GM19372 (cell line): ENCODE results near the gene NBEAL2.

ENCODE experiments used
- ATAC-seq: cut with Tn5 transposase; IDR thresholded peaks from one replicate; pipeline ENCODE4 v1.9.1; 2021; ENCODE audit warnings: mild to moderate bottlenecking, low read depth, moderate library complexity; ENCODE audit not compliant: unreplicated experiment

NBEAL2 gene

GRCh38 chr3:46943237-46944187, 36.0 kb upstream of the NBEAL2 start:
- no peak for ATAC-seq

GRCh38 chr3:46944191-46944590, 35.3 kb upstream of the NBEAL2 start:
- no peak for ATAC-seq

- no peak for ATAC-seq
Observed at GRCh38 chr3:46946416-46946815, 33.0 kb upstream of the NBEAL2 start.

GRCh38 chr3:46946856-46947545, 32.5 kb upstream of the NBEAL2 start:
- ATAC-seq = no peak

GRCh38 chr3:46947546-46947901, 31.9 kb upstream of the NBEAL2 start:
- no peak for ATAC-seq

GRCh38 chr3:46947981-46948791, 31.3 kb upstream of the NBEAL2 start:
- ATAC-seq = no peak

GRCh38 chr3:46948830-46949671, 30.4 kb upstream of the NBEAL2 start:
- ATAC-seq = no peak

GRCh38 chr3:46950177-46950576, 29.3 kb upstream of the NBEAL2 start:
- no peak for ATAC-seq

GRCh38 chr3:46950650-46951241, 28.7 kb upstream of the NBEAL2 start:
- ATAC-seq = no peak

GRCh38 chr3:46952813-46953212, 26.7 kb upstream of the NBEAL2 start:
- ATAC-seq = no peak

- ATAC-seq = no peak
Observed at GRCh38 chr3:46953234-46954010, 26.0 kb upstream of the NBEAL2 start.

GRCh38 chr3:46954178-46954577, 25.3 kb upstream of the NBEAL2 start:
- no peak for ATAC-seq

GRCh38 chr3:46955157-46955556, 24.3 kb upstream of the NBEAL2 start:
- ATAC-seq = no peak

GRCh38 chr3:46955801-46956259, 23.6 kb upstream of the NBEAL2 start:
- ATAC-seq = no peak

- ATAC-seq = no peak
Observed at GRCh38 chr3:46957092-46957820, 22.2 kb upstream of the NBEAL2 start.

- ATAC-seq = no peak
Observed at GRCh38 chr3:46958467-46959160, 20.9 kb upstream of the NBEAL2 start.

- ATAC-seq = no peak
Observed at GRCh38 chr3:46959161-46959511, 20.3 kb upstream of the NBEAL2 start.
